B cell (primary cell): ENCODE results near the gene CNPY3. TPM values are rescaled to one million over a fixed set of nuclear protein-coding genes. Genes with fewer than 3 reads are reported as not detected.

Experiments used
- ATAC-seq: fragments of 200-7000 bp; cut with Tn5 transposase; one replicate; pipeline ENCODE4 v1.10.0; 2021; ENCODE audit warnings: low read depth, mild to moderate bottlenecking, moderate number of reproducible peaks, moderate library complexity
- CTCF ChIA-PET: fragments of 350-600 bp; sonication (Branson Sonifier 250); formaldehyde crosslinking; loops from one replicate; lab custom pipeline; 2021; ENCODE audit warnings: antibody characterized with exemption, inconsistent platforms; lab: Charles Lee
- POLR2A ChIA-PET: fragments of 350-600 bp; sonication (Branson Sonifier 250); formaldehyde crosslinking; loops from one replicate; lab custom pipeline; 2021; ENCODE audit warnings: antibody characterized with exemption; lab: Charles Lee
- DNase-seq: peaks from one replicate; pipeline ENCODE4 v3.0.0; 2013
- H2AFZ ChIP-seq: 2 replicates; pipeline ENCODE4 v1.6.1; 2012; ENCODE audit warnings: mild to moderate bottlenecking, low read depth, low read length; ENCODE audit not compliant: insufficient read depth, poor library complexity, severe bottlenecking
- H3K27ac ChIP-seq, 2 donors: 1 replicate in 1 of 2; 2 replicates in 1 of 2; pipeline ENCODE4 v1.5.1; 2012 to 2013; ENCODE audit warnings: low read length in 2 of 2, mild to moderate bottlenecking in 2 of 2, moderate library complexity in 1 of 2
- H3K27me3 ChIP-seq, 4 experiments: fragments of 200-600 bp in 1 of 4; sonication (generic) in 1 of 4; replicated peaks in 1 of 4; 1 replicate in 2 of 4; 2 replicates in 2 of 4; pipeline versions ENCODE4 v1.6.1 to v1.7.0; 2013 to 2016; ENCODE audit warnings: low read length in 3 of 4, mild to moderate bottlenecking in 2 of 4, mixed read lengths in 1 of 4, moderate library complexity in 1 of 4; ENCODE audit not compliant: insufficient read depth in 4 of 4, control insufficient read depth in 3 of 4; ENCODE audit errors: control extremely low read depth in 1 of 4
- H3K36me3 ChIP-seq, 2 experiments: replicated peaks in 1 of 2; 1 replicate in 1 of 2; 2 replicates in 1 of 2; pipeline versions ENCODE4 v1.6.1 to v1.7.1; 2013; ENCODE audit warnings: low read length in 1 of 2; ENCODE audit not compliant: insufficient read depth in 2 of 2, control insufficient read depth in 1 of 2; ENCODE audit errors: control extremely low read depth in 1 of 2, extremely low read depth in 1 of 2
- H3K4me1 ChIP-seq, 2 donors: fragments of 200-600 bp in 1 of 2; sonication (generic) in 1 of 2; 1 replicate in 1 of 2; 2 replicates in 1 of 2; pipeline versions ENCODE4 v1.5.1 to v1.6.1; 2013 to 2017; ENCODE audit warnings: low read length in 2 of 2; ENCODE audit not compliant: control insufficient read depth in 2 of 2, insufficient read depth in 2 of 2
- H3K4me2 ChIP-seq: replicated peaks from 2 replicates; pipeline ENCODE3; 2012; ENCODE audit warnings: mild to moderate bottlenecking, low read depth, low read length; ENCODE audit not compliant: poor library complexity, severe bottlenecking
- H3K4me3 ChIP-seq, 5 experiments: fragments of 200-600 bp in 1 of 5; sonication (generic) in 1 of 5; 1 replicate in 3 of 5; 2 replicates in 2 of 5; pipeline versions ENCODE4 v1.5.1 to v1.7.0; 2011 to 2016; ENCODE audit warnings: low read length in 4 of 5, mild to moderate bottlenecking in 4 of 5, low read depth in 2 of 5, control low read depth in 1 of 5, moderate library complexity in 1 of 5; ENCODE audit not compliant: insufficient read depth in 1 of 5; ENCODE audit errors: control extremely low read depth in 1 of 5, extremely low read depth in 1 of 5
- H3K79me2 ChIP-seq: fragments of 200-600 bp; sonication (generic); one replicate; pipeline ENCODE4 v1.6.0; 2016; ENCODE audit warnings: low read length; ENCODE audit not compliant: control insufficient read depth, insufficient read depth
- H3K9ac ChIP-seq: fragments of 200-600 bp; sonication (generic); 2 replicates; pipeline ENCODE4 v1.6.1; 2017; ENCODE audit warnings: mild to moderate bottlenecking, low read length, moderate library complexity
- H3K9me3 ChIP-seq, 3 donors: one replicate each; pipeline versions ENCODE4 v1.6.1 to v1.7.1; 2013; ENCODE audit warnings: low read length in 2 of 3; ENCODE audit not compliant: control insufficient read depth in 2 of 3, insufficient read depth in 1 of 3; ENCODE audit errors: control extremely low read depth in 1 of 3
- H4K20me1 ChIP-seq: 2 replicates; pipeline ENCODE4 v1.6.0; 2012; ENCODE audit warnings: mild to moderate bottlenecking, low read length; ENCODE audit not compliant: insufficient read depth, control insufficient read depth, poor library complexity, severe bottlenecking
- H3K27ac Mint-ChIP-seq: one replicate; pipeline ENCODE4 v1.8.0; 2021; ENCODE audit warnings: mixed read lengths
- H3K27me3 Mint-ChIP-seq: one replicate; pipeline ENCODE4 v1.8.0; 2021; ENCODE audit warnings: mixed read lengths
- H3K4me1 Mint-ChIP-seq: one replicate; pipeline ENCODE4 v1.8.0; 2021; ENCODE audit warnings: mixed read lengths
- H3K4me3 Mint-ChIP-seq: one replicate; pipeline ENCODE4 v1.8.0; 2021; ENCODE audit warnings: mixed read lengths
- H3K9me3 Mint-ChIP-seq: one replicate; pipeline ENCODE4 v1.8.0; 2022; ENCODE audit warnings: mixed read lengths; ENCODE audit not compliant: insufficient read depth
- CTCF ChIP-seq: fragments of 200-600 bp; IDR thresholded peaks from one replicate; pipeline ENCODE4 v1.8.0; 2022; ENCODE audit warnings: antibody characterized with exemption, mild to moderate bottlenecking
- EZH2 ChIP-seq: IDR thresholded peaks from 2 replicates; pipeline ENCODE4 v1.6.1; 2012; ENCODE audit warnings: borderline replicate concordance, low read depth, mild to moderate bottlenecking, moderate library complexity, low read length; ENCODE audit not compliant: insufficient read depth, poor library complexity, severe bottlenecking
- WGBS: methylation state at CpG from one replicate; pipeline ENCODE4 v1.1.5; 2013; ENCODE audit warnings: missing lambda C conversion rate; ENCODE audit not compliant: insufficient coverage; 5-methylcytosine and 5-hydroxymethylcytosine counted together
- intact Hi-C: fragments of 100-400 bp; cut with micrococcal nuclease; formaldehyde crosslinking; loops from one replicate; pipeline ENCODE4 v1.10.0; 2022
- polyA plus RNA-seq: library from polyadenylated mRNA; depleted of rRNA; stranded (reverse); fragments of >200 nt; gene quantifications from 2 replicates; pipeline ENCODE4 v1.2.3, GENCODE V29; 2012
- total RNA-seq, 2 donors: library from RNA; stranded (reverse); fragments of 120-200 nt in 1 of 2; gene quantifications; 1 replicate in 1 of 2; 2 replicates in 1 of 2; pipeline versions ENCODE4 v1.2.3 to v1.2.4, GENCODE V29; 2013 to 2022

Gene CNPY3
- total and polyA plus RNA-seq, 2 donors (not counting 1 experiment from before 2014, with no cell fraction given): 123 to 163 TPM

GRCh38 chr6:42962502-42963178 is 33.4 kb downstream of the CNPY3 start:
- TF ChIP-seq CTCF (no peak), EZH2 (no peak)
- Mint-ChIP-seq H3K4me1 (peaks cover 13% of the 10 kb centered on the region), H3K9me3 (no peaks in the 10 kb centered on the region), H3K4me3 (no peak overlapping the region), H3K27ac (no peak overlapping the region), H3K27me3 (no peaks in the 10 kb centered on the region)
- Histone ChIP-seq H4K20me1 (no peaks in the 10 kb centered on the region), H3K79me2 (no peaks in the 10 kb centered on the region), H3K4me3 (no peak overlapping the region), H2AFZ (no peak overlapping the region), H3K27ac (no peak overlapping the region), H3K9me3 (no peaks in the 10 kb centered on the region), H3K4me2 (no peak overlapping the region), H3K4me1 (peaks cover 9 to 16% of the 10 kb centered on the region in 2 donors), H3K9ac (no peak overlapping the region), H3K27me3 (peaks cover 0 to 12% (median 3%) of the 10 kb centered on the region in 4 experiments), H3K36me3 (peaks cover 0 to 32% of the 10 kb centered on the region in 2 experiments)
- ATAC-seq: no peak
- no peak for DNase-seq
- 99% methylated on average over 8 of the region's 13 CpGs for WGBS
- intact Hi-C loops: loop anchor here (5.0 kb wide), 1 partner anchor 60 kb away; no protein-coding TSS in a partner anchor
- POLR2A ChIA-PET: no interaction called here
- CTCF ChIA-PET: no interaction called here

- TF ChIP-seq EZH2: no peak
- TF ChIP-seq CTCF: no peak
- peaks cover 13% of the 10 kb centered on the region for H3K4me1 Mint-ChIP-seq
- POLR2A ChIA-PET: no interaction called here
- no peaks in the 10 kb centered on the region for H4K20me1 ChIP-seq
- peaks cover 0 to 12% (median 3%) of the 10 kb centered on the region in 4 experiments for H3K27me3 ChIP-seq
- no peaks in the 10 kb centered on the region for H3K79me2 ChIP-seq
- H3K27ac Mint-ChIP-seq: no peak overlapping the region
- ATAC-seq (no peak), DNase-seq (no peak)
- H2AFZ ChIP-seq: no peak overlapping the region
- H3K9me3 ChIP-seq: no peaks in the 10 kb centered on the region
- 98% methylated on average over 8 of the region's 12 CpGs for WGBS
- no peak overlapping the region for H3K4me3 ChIP-seq
- intact Hi-C loops: loop anchor here (5.0 kb wide), 1 partner anchor 61 kb away; no protein-coding TSS in a partner anchor
- CTCF ChIA-PET: no interaction called here
- no peaks in the 10 kb centered on the region for H3K27me3 Mint-ChIP-seq
- H3K9me3 Mint-ChIP-seq: no peaks in the 10 kb centered on the region
- no peak overlapping the region for H3K4me2 ChIP-seq
- no peak overlapping the region for H3K9ac ChIP-seq
- H3K27ac ChIP-seq: no peak overlapping the region
- H3K4me1 ChIP-seq: peaks cover 9 to 16% of the 10 kb centered on the region in 2 donors
- peaks cover 0 to 37% of the 10 kb centered on the region in 2 experiments for H3K36me3 ChIP-seq
- H3K4me3 Mint-ChIP-seq: no peak overlapping the region
These were observed 34.0 kb downstream of the CNPY3 start for GRCh38 chr6:42963179-42963854.
